Thyroid gland (tissue), 4 donors: ENCODE data around the gene OGN. TPM values are rescaled to one million over a fixed set of nuclear protein-coding genes. Genes with fewer than 3 reads are reported as not detected.

ENCODE experiments used
- DNase-seq, 2 donors: peaks; one replicate each; pipeline ENCODE4 v3.0.0-alpha.2; 2019
- H3K27ac ChIP-seq, 3 donors: fragments of 200-600 bp; sonication (generic); 1 replicate in 2 of 3; 2 replicates in 1 of 3; pipeline ENCODE4 v1.5.1; 2016 to 2019; ENCODE audit warnings: mild to moderate bottlenecking in 1 of 3, moderate library complexity in 1 of 3
- H3K27me3 ChIP-seq: fragments of 200-600 bp; sonication (generic); one replicate; pipeline ENCODE4 v1.5.1; 2019
- H3K36me3 ChIP-seq, 2 donors: fragments of 200-600 bp; sonication (generic); one replicate each; pipeline ENCODE4 v1.5.1; 2016 to 2019
- H3K4me1 ChIP-seq, 2 donors: fragments of 200-600 bp; sonication (generic); one replicate each; pipeline ENCODE4 v1.5.1; 2017 to 2019
- H3K4me3 ChIP-seq, 3 donors: fragments of 200-600 bp; sonication (generic); replicated peaks in 1 of 3; 1 replicate in 2 of 3; 2 replicates in 1 of 3; pipeline ENCODE4 v1.5.1; 2016; ENCODE audit warnings: mild to moderate bottlenecking in 1 of 3
- H3K9me3 ChIP-seq: fragments of 200-600 bp; sonication (generic); one replicate; pipeline ENCODE4 v1.5.1; 2017
- CTCF ChIP-seq, 6 experiments: fragments of 200-600 bp in 3 of 6; fragments of 450-650 bp in 3 of 6; sonication (generic) in 3 of 6; IDR thresholded peaks; one replicate each; pipeline ENCODE4 v1.5.1; 2016 to 2019; ENCODE audit warnings: antibody characterized with exemption in 6 of 6, mild to moderate bottlenecking in 2 of 6, inconsistent platforms in 1 of 6, moderate library complexity in 1 of 6
- POLR2A ChIP-seq, 2 donors: fragments of 450-650 bp; IDR thresholded peaks; one replicate each; pipeline ENCODE4 v1.6.1; 2017; ENCODE audit warnings: antibody characterized with exemption in 2 of 2, mild to moderate bottlenecking in 2 of 2, moderate library complexity in 1 of 2
- WGBS, 2 donors: methylation state at CpG; one replicate each; pipeline ENCODE4 v1.1.5; 2017; 5-methylcytosine and 5-hydroxymethylcytosine counted together
- intact Hi-C: fragments of 100-400 bp; cut with DNase I; formaldehyde crosslinking; loops from one replicate; pipeline ENCODE4 v1.15.1; 2023
- total RNA-seq, 4 donors: library from RNA; depleted of rRNA; stranded (reverse); fragments of >200 nt; gene quantifications; one replicate each; pipeline ENCODE4 v1.2.3, GENCODE V29; 2016

The OGN gene
- total RNA-seq, 4 donors from 2014 or later: 4.5 to 20.8 (median 16.1) TPM

GRCh38 chr9:92397853-92398252 lies 6.5 kb downstream of the OGN start:
- no peaks in the 10 kb centered on the region for H3K4me1 ChIP-seq
- 96 to 97% methylated on average over 3 of the region's 3 CpGs for WGBS, 2 donors
- no peak for DNase-seq
- no peaks in the 10 kb centered on the region for H3K27me3 ChIP-seq
- intact Hi-C loops: no loop called here
- no peaks in the 10 kb centered on the region for H3K36me3 ChIP-seq
- TF ChIP-seq POLR2A (IDR thresholded peaks at IDR 0.05): no peak
- TF ChIP-seq CTCF (IDR thresholded peaks at IDR 0.05): no peak
- H3K9me3 ChIP-seq: no peaks in the 10 kb centered on the region
- no peak overlapping the region for H3K27ac ChIP-seq
- H3K4me3 ChIP-seq: no peak overlapping the region

GRCh38 chr9:92395617-92396016 lies 8.8 kb downstream of the OGN start:
- Histone ChIP-seq H3K27ac (no peak overlapping the region), H3K4me1 (no peaks in the 10 kb centered on the region), H3K9me3 (no peaks in the 10 kb centered on the region), H3K4me3 (no peak overlapping the region), H3K27me3 (no peaks in the 10 kb centered on the region), H3K36me3 (no peaks in the 10 kb centered on the region)
- DNase-seq: no peak
- intact Hi-C loops: no loop called here
- TF ChIP-seq CTCF (IDR thresholded peaks at IDR 0.05) (no peak), POLR2A (IDR thresholded peaks at IDR 0.05) (no peak)
- 92 to 98% methylated on average over 1 of the region's 1 CpG for WGBS, 2 donors

GRCh38 chr9:92393686-92394085 lies 10.7 kb downstream of the OGN start:
- no peak for DNase-seq
- no peak overlapping the region for H3K4me3 ChIP-seq
- H3K9me3 ChIP-seq: no peaks in the 10 kb centered on the region
- H3K27me3 ChIP-seq: no peaks in the 10 kb centered on the region
- H3K27ac ChIP-seq: no peak overlapping the region
- H3K36me3 ChIP-seq: no peaks in the 10 kb centered on the region
- TF ChIP-seq CTCF (IDR thresholded peaks at IDR 0.05): no peak
- no peak for TF ChIP-seq POLR2A (IDR thresholded peaks at IDR 0.05)
- H3K4me1 ChIP-seq: no peaks in the 10 kb centered on the region
- WGBS, 2 donors: 22 to 37% methylated on average over 1 of the region's 1 CpG
- intact Hi-C loops: no loop called here

GRCh38 chr9:92392690-92393089 lies 11.7 kb downstream of the OGN start:
- Histone ChIP-seq H3K27ac (no peak overlapping the region), H3K36me3 (no peaks in the 10 kb centered on the region), H3K27me3 (no peaks in the 10 kb centered on the region), H3K4me3 (no peak overlapping the region), H3K4me1 (no peaks in the 10 kb centered on the region), H3K9me3 (no peaks in the 10 kb centered on the region)
- WGBS, 2 donors: 90 to 93% methylated on average over 2 of the region's 2 CpGs
- TF ChIP-seq POLR2A (IDR thresholded peaks at IDR 0.05): no peak
- no peak for TF ChIP-seq CTCF (IDR thresholded peaks at IDR 0.05)
- DNase-seq: no peak
- intact Hi-C loops: no loop called here

- no peaks in the 10 kb centered on the region for H3K4me1 ChIP-seq
- no peaks in the 10 kb centered on the region for H3K27me3 ChIP-seq
- H3K9me3 ChIP-seq: peaks cover 4% of the 10 kb centered on the region
- intact Hi-C loops: no loop called here
- no peak for TF ChIP-seq POLR2A (IDR thresholded peaks at IDR 0.05)
- no peaks in the 10 kb centered on the region for H3K36me3 ChIP-seq
- peak overlapping the region in 1 of 3 donors; percentile 26 for H3K27ac ChIP-seq
- no peak overlapping the region for H3K4me3 ChIP-seq
- no peak for DNase-seq
- WGBS, 2 donors: 91 to 92% methylated on average over 4 of the region's 4 CpGs
These were observed 18.4 kb downstream of the OGN start for GRCh38 chr9:92385953-92386352.

- WGBS, 2 donors: 74 to 77% methylated on average over 6 of the region's 6 CpGs
- H3K27ac ChIP-seq: peak overlapping the region in 1 of 3 donors; percentile 26
- no peak overlapping the region for H3K4me3 ChIP-seq
- no peaks in the 10 kb centered on the region for H3K4me1 ChIP-seq
- peaks cover 4% of the 10 kb centered on the region for H3K9me3 ChIP-seq
- no peak for DNase-seq
- H3K36me3 ChIP-seq: no peaks in the 10 kb centered on the region
- no peaks in the 10 kb centered on the region for H3K27me3 ChIP-seq
- intact Hi-C loops: no loop called here
- TF ChIP-seq POLR2A (IDR thresholded peaks at IDR 0.05): no peak
- TF ChIP-seq CTCF (IDR thresholded peaks at IDR 0.05): no peak
These were observed 18.9 kb downstream of the OGN start for GRCh38 chr9:92385477-92385876.
